ENCODE measurements around the gene TCAIM.

GRCh38 chr3:44409640-44410410 lies 71.3 kb downstream of the TCAIM start:
- TF ChIP-seq CTCF (IDR thresholded peaks at IDR 0.05; ENCODE audit: borderline replicate concordance, extremely low read depth, low read length, poor library complexity, severe bottlenecking) (no peak), EZH2 (IDR thresholded peaks at IDR 0.05; ENCODE audit: borderline replicate concordance, low read depth, low read length, severe bottlenecking) (no peak)
